CD4-positive, alpha-beta T cell treated with Interleukin-17A for 4 hours (primary cell): ENCODE data around the gene ATF1.
"Not testable (repeated sequence)": the region's sequence is repeated elsewhere in the genome, so short reads cannot be mapped to it uniquely, and the experiment has no call there.

Experiments used
- DNase-seq: peaks from one replicate; pipeline ENCODE4 v3.0.0-alpha.2; 2020; ENCODE audit warnings: mixed read lengths

Gene ATF1

DNA sequence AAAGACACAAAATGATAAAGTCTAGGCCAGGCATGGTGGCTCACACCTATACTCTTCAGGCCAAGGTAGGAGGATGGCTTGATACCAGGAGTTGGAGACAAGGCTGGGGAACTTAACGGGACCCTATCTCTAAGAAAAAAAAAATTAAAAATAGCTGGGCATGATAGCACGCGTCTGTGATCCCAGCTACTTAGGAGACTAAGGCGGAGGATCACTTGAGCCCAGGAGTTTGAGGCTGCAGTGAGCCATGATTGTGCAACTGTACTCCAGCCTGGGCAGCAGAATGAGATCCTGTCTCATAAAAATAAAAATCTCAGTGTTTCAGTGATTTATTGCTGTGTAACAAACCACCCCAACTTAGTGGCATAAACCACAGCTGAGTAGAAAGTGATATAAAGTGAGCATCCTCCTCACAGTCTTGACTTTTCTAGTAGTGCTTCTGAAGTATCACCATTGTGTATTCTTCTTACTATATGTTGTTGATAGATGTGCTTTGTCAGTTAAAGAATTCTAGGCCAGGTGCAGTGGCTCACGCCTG is 10.6 kb upstream of the ATF1 start:
- no peak for DNase-seq

DNA sequence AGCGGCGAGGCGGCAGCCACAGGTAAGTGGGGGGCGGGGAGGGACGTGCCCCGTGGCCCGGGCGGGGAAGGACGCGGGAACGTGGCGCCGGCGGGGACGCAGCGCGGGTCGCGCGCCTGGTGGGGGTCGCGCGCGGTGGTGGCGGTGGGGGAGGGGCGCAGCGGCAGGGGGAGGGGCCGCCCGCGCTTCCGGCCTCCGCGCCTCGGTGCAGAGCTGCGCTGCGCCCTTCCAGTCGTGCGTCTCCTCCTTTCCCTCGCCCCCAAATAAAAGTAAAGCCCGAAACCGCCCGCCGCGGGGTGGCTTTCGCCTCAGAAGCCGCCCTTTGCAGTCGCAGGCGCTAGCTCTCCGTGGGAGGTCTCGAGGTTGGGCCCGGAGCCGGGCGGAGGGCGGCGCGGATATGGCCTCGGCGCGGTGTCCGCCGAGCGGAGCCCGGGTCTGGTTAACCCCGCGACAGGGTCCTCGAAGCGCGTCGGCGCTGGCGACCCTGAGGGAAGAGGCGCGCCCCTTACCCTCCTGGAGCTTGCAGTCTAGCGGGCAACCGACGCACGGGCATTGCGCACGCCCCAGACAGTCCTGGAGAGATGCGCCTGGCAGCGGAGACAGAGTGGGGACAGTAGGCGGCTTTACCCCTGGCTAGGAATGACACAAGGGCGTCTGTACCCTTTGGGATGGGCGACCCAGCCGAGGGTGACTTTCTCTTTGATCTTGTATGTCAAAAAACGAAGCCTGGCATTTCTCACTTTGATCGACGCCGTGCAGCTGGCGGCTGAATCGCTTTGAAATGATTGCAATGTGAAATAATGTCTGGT is 589 bp downstream of the ATF1 start:
- DNase-seq = peak; percentile 87

DNA sequence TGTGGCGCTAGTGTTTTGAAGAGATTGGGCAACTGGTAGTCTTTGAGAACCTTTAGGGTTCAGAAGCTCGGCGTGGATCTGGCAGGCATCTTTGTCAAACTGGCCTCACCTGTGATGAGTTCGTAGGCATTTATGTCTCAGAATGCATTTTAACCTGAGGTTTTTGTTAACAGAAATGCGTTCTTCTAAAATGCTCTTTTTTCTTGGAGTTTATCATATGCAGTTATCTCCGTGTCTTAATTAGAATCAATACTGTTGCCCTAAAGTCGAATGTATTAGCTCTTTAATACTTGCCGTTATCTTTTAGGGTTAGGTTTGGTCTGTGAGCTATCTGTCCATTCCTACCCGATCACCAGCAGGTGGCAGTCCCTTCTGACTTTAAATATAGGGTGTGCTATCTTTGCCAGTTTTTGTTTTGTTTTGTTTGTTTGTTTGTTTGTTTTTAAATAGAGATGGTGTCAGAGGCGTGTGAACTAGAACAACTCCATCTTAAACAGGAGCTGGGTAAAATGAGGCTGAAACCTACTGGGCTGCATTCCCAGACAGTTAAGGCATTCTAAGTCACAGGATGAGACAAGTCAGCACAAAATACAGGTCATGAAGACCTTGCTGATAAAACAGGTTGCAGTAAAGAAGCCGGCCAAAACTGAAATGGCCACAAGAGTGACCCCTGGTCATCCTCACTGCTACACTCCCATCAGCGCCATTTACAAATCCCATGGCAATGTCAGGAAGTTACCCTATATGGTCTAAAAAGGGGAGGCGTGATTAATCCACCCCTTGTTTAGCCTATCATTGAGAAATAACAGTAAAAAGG is 1.4 kb downstream of the ATF1 start:
- peak; percentile 56 for DNase-seq

DNA sequence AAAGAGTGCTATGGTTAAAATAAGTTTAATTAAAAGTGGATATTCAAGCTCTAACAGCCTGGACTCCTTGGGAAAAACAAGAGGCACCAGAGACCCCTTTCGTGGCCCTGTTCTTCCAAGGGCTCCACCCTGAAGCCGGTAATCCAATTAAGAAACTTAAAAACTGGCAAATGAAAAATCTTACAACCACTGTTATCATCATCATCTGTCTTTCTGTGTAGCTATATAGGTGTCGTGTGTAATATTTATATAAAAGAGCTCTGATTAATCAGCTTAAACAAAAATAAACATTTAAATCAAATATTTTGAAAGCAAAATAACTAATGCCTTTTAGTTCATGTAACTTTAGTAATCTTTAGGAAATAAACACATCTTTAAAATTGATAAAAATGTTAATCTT is 4.5 kb downstream of the ATF1 start:
- DNase-seq = no peak

DNA sequence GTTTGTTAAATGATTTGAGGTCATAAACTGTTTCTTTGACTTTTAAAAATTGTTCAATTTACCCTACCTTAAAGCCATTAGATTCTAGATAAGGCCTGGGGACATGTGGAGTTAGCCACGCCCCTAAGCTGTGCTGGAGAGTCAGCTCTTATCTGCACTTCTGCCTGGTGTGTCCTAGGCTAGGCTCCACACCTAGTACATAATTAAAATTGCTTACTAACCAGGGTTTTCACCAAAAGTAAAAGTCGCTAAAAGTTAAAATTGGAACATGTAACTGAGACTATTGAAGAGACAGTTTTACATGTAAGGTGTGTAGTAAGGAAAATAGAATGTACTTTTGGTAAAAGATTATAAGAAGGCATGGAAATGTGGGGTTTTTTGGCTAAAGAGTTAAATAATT is 4.9 kb downstream of the ATF1 start:
- not testable (repeated sequence) for DNase-seq

DNA sequence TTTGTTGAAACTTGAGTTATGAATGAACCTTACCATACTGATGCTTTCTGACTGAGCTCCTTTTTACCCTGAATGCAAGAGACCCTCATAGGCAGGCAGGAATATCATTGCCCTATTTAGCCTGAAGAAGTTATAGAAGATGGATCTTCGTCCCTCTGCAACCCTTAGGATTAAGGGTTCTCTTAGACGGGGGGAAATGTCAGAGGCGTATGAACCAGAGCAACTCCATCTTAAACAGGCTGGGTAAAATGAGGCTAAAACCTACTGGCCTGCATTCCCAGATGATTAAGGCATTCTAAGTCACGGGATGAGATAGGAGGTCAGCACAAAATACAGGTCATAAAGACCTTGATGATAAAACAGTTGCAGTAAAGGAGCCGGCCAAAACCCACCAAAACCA is 7.5 kb downstream of the ATF1 start:
- DNase-seq = no peak

DNA sequence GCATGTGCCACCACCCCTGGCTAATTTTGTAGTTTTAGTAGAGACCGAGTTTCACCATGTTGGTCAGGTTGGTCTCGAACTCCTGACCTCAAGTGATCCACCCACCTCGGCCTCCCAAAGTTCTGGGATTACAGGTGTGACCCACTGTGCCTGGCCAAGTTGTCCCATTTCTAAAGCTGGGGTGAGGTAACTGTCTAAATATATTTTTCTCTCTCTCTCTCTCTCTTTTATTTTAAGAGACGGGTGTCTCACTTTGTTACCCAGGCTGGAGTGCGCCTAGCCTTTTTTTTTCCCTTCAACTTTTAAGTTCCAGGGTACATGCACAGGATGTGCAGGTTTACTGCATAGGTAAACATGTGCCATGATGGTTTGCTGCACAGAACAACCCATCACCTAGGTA is 8.6 kb downstream of the ATF1 start:
- no peak for DNase-seq

DNA sequence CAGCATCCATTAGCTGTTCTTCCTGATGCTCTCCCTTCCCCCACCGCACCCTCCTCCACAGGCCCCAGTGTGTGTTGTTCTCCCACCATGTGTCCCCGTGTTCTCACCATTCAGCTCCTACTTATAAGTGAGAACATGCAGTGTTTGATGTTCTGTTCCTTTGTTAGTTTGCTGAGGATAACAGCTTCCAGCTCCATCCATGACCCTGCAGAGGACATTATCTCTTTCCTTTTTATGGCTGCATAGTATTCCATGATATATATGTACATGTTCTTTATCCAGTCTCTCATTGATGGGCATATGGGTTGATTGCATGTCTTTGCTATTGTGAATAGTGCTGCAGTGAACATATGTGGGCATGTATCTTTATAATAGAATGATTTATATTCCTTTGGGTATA is 9.0 kb downstream of the ATF1 start:
- no peak for DNase-seq

DNA sequence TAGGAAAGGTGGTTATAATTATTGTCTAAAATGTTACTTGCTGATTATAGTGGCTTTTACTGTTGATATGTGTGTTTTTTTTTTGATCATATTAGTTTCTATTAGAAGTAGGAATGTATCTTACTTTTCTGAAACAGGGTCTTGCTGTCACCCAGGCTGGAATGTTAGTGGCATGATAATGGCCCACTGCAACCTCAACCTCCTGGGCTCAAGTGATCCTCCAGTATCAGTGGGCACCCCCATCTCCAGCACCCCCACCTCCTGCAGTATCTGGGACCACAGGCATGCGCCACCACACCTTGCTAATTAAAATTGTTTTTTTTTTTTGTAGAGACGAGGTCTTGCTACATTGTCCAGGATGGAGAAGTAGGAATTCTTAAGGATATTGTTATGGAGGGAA is 11.3 kb downstream of the ATF1 start:
- no peak for DNase-seq

DNA sequence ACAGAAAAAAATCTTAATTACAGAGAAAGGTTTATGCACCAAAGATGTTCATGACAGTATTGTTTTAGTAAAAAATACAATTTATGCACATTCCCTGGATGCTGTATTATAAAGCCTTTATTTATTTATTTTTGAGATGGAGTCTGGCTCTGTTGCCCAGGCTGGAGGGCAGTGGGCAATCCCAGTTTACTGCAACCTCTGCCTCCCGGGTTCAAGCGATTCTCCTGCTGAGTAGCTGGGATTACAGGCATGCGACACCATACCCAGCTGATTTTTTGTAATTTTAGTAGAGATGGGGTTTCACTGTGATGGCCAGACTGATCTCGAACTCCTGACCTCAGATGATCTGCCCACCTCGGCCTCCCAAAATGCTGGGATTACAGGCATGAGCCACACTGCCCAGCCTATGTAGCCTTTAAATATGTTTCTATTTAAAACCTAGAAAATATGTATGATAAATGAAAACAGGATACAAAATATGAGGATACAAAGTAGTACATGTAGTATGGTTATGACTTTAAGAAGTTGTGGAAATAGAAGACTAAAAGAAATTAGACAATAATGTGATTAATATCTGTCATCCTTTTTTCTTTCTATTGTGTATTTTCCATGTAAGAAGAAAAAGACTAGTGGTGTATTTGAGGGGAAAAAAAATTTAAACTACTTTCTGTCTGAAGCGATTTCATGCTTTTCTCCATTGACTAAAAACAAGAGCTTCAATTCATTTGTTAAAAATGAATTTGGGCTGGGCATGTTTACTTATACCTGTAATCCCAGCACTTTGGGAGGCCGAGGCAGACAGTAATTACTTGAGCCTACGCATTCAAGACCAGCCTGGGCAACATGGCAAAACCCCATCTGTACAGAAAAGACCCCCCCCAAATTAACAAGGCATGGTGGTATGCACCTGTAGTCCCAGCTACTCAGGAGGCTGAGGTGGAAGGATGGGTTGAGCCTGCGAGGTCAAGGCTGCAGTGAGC is 13.1 kb downstream of the ATF1 start:
- DNase-seq = no peak

DNA sequence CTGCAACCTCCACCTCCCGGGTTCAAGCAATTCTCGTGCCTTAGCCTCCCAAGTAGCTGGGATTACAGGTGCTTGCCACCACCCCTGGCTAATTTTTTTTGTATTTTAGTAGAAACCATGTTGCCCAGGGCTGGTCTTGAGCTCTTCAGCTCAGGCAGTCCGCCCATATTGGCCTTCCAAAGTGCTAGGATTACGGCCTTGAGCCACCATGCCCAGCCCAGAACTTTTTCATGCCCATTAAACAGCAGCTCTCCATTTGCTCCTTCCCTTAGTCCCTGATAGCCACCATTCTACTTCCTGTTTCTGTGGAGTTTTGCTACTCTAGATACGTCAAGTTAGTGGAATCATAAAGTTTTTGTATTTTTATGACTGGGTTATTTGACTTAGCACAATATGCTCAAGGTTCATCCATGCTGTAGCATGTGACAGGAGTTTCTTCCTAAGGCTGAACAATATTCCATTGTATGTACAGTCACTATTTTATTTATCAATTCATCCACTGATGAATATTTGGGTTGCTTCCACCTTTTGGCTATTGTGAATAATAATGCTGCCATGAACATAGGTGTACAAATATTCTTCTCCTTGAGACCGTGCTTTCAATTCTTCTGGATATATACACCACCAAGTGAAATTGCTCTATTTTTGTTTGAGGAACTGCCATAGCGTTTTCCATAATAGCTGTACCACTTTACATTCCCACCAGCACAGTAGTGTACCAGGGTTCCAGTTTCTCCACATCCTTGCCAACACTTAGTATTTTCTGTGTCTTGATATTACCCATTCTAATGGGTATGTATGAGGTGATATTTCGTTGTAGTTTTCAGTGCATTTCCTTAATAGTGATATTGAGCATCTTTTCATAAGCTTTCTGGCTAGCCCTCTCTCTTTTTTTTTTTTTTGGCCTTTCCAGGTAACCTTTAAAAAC is 15.0 kb downstream of the ATF1 start:
- DNase-seq = no peak

DNA sequence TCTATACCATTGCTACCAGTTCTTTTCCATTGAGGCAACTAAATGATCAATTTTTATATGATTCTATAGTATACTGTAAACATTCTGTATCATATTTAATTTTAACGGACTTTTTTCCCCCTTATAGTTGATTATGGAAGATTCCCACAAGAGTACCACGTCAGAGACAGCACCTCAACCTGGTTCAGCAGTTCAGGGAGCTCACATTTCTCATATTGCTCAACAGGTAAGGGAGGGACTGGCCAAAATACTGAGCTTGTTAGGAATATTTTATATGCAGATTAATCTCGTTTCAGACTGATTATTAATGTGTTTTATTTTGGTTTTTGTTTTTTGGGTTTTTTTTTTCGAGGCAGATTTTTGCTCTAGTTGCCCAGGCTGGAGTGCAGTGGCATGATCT is 16.1 kb downstream of the ATF1 start:
- DNase-seq = no peak

DNA sequence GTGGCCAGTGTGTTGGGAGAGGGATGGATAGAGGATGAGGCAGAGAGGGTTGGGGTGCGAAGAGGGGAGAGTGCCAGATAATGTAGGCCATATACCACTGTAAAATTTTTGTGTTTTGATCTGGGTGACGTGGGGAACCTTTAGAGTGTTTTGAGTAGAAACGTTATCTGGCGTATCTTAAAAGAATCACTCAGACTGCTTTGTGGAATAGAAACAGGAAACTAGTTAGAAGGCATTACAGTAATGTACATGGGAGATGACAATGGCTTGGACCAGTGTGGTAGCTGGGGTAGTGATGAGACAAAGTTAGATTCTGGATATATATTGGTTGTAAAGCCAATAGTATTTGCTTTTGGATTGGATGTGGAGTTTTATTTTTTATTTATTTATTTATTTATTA is 20.6 kb downstream of the ATF1 start:
- DNase-seq = no peak

DNA sequence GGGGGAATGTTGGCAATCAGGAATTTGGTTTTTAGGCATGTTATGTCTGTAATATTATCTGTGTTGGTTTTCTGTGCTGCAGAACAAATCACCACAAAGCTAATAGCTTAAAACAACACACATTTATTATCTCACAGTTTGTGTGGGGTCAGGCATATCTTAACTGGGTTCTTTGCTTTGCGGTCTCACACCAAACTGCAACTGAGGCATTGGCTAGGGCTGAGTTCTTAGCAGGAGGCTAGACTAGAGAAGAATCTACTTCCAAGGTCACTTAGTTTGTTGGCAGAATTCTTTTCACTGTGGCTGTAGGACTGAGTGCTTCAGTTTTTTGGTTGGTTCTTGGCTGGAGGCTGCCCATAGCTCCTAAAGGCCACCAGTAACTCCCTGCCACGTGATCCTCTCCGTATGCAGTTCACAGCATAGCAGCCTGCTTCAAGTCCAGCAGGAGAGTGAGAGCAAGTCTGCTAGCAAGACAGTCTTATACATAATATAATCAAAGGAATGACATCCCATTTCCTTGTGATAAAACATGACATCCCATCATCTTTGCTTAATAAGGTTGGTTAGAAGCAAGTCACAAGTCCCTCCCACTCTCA is 21.6 kb downstream of the ATF1 start:
- DNase-seq = no peak

DNA sequence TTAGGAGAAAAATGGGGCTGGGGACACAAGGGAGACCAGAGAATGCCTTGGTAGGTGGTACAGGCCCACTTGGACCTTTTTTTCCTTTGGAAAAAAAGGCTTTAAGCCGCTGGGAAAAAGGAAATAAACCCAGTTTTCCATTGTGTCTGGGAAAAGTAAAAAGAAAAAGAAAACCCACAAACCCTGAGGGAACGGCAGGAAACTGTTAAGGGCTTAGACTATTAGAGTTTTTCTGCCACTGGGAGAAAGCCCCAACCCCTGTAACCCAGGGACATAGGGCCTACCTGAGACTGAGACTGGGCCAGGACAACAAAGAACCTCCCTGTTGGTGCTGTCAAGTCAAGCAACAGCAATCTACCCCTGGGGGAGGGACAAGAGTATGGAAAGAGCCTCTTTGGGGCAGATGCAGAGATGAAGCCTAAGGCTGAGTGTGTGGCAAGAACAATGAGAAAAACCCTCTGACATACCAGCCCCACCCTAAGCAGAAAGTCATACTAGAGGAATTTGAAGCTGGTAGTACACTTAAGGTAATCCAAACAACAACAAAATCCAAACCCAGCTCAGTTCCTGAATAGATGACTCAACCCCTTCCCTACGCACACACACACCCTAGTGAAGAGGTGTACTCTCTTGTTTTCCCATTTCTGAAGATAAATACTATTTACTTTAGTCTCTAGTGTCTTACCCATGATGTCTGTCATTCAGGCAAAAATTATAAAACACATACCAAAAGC is 22.8 kb downstream of the ATF1 start:
- no peak for DNase-seq

DNA sequence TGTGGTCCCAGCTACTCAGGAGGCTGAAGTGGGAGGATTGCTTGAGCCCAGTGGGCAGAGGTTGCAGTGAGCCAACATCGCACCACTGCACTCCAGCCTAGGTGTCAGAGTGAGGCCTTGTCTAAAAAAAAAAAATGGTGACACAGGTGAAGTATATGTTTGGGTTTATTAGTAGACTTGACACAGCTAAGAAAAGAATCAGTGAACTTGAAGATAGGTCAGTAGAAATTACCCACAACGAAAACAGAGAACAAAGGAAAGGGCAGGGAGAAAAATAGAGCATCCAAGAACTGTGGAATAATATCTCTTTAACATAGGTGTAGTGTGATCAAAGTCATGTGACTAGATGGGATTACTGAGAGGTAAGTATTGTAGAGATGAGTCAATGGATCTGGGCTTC is 23.7 kb downstream of the ATF1 start:
- no peak for DNase-seq

DNA sequence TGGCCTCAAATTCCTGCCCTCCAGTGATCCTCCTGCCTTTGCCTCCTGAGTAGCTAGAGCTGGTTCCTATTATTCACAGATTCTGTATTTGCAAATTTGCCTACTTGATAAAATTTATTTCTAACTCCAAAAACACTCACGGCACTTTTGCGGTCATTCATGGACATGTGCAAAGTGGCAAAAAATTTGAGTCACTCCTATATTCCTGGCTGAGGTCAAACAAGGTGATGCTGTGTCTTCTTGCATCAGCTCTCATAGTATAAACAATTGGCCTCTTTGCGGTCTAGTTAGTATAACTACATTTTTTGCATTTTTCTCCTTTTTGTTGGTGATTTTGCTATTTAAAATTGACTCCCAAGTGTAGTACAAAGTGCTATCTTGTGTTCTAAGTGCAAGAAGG is 24.7 kb downstream of the ATF1 start:
- no peak for DNase-seq

DNA sequence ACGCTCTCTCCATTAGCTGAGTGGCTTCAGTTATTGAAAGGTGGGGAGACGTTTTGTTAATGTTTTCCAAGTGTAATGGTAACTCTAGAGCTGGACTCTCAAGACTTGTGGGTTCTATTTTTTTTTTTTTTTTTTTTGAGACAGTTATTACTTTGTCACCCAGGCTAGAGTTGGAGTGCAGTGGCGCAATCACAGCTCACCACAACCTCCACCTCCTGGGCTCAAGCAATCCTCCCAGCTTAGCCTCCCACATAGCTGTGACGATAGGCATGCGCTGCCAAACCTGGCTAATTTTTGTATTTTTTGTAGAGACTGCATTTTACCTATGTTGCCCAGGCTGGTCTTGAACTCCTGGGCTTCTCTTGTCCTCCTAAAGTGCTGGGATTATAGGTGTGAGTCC is 26.2 kb downstream of the ATF1 start:
- DNase-seq = no peak

DNA sequence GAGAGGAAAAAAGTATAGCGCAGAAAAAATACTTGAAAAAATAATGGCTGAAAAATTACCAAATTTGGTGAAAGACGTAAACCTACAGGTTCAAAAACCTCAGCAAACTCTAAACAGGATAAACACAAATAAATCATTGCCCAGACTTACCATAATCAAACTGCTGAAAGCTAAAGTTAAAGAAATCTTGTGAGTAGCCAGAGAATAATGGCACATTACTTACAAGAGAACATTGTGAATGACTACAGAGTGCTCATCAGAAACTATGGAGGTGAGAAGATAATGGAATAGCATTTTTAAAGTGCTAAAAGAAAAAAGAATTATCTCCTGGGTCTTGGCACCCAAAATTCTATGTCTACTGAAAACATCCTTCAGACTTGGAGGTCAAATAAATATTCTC is 36.0 kb downstream of the ATF1 start:
- no peak for DNase-seq

DNA sequence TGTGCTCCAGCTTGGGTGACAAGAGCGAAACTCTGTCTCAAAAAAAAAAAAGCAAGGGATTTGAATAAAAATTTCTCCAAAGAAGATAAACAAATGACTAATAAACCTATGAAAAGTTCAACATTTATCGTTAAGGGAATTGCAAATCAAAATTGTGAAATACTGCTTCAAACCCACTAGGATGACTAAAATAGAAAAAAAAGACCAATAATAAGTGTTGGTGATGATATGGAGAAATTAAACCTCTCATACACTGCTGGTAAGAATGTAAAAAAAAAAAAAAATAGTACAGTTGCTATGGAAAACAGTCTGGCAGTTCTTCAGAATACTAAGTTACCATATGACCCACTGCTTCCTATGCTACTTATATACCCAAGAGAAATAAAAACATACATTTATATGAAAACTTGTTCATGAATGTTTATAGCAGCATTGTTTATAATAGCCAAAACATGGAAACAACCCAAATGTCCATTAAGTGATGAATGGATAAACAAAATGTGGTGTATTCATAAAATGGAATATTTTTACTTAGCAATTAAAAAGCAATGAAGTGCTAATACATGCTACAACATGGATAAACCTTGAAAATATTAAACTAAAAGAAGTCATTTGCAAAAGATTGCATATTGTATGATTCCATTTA is 39.5 kb downstream of the ATF1 start:
- DNase-seq = no peak
